B cell (primary cell): Measurements from ENCODE around the gene RAB10. TPM values are rescaled to one million over a fixed set of nuclear protein-coding genes. Genes with fewer than 3 reads are reported as not detected.

Experiments used
- ATAC-seq: fragments of 200-7000 bp; cut with Tn5 transposase; one replicate; pipeline ENCODE4 v1.10.0; 2021; ENCODE audit warnings: low read depth, mild to moderate bottlenecking, moderate number of reproducible peaks, moderate library complexity
- CTCF ChIA-PET: fragments of 350-600 bp; sonication (Branson Sonifier 250); formaldehyde crosslinking; loops from one replicate; lab custom pipeline; 2021; ENCODE audit warnings: antibody characterized with exemption, inconsistent platforms; lab: Charles Lee
- POLR2A ChIA-PET: fragments of 350-600 bp; sonication (Branson Sonifier 250); formaldehyde crosslinking; loops from one replicate; lab custom pipeline; 2021; ENCODE audit warnings: antibody characterized with exemption; lab: Charles Lee
- DNase-seq: peaks from one replicate; pipeline ENCODE4 v3.0.0; 2013
- H2AFZ ChIP-seq: 2 replicates; pipeline ENCODE4 v1.6.1; 2012; ENCODE audit warnings: mild to moderate bottlenecking, low read depth, low read length; ENCODE audit not compliant: insufficient read depth, poor library complexity, severe bottlenecking
- H3K27ac ChIP-seq, 2 donors: 1 replicate in 1 of 2; 2 replicates in 1 of 2; pipeline ENCODE4 v1.5.1; 2012 to 2013; ENCODE audit warnings: low read length in 2 of 2, mild to moderate bottlenecking in 2 of 2, moderate library complexity in 1 of 2
- H3K27me3 ChIP-seq, 4 experiments: fragments of 200-600 bp in 1 of 4; sonication (generic) in 1 of 4; replicated peaks in 1 of 4; 1 replicate in 2 of 4; 2 replicates in 2 of 4; pipeline versions ENCODE4 v1.6.1 to v1.7.0; 2013 to 2016; ENCODE audit warnings: low read length in 3 of 4, mild to moderate bottlenecking in 2 of 4, mixed read lengths in 1 of 4, moderate library complexity in 1 of 4; ENCODE audit not compliant: insufficient read depth in 4 of 4, control insufficient read depth in 3 of 4; ENCODE audit errors: control extremely low read depth in 1 of 4
- H3K36me3 ChIP-seq, 2 experiments: replicated peaks in 1 of 2; 1 replicate in 1 of 2; 2 replicates in 1 of 2; pipeline versions ENCODE4 v1.6.1 to v1.7.1; 2013; ENCODE audit warnings: low read length in 1 of 2; ENCODE audit not compliant: insufficient read depth in 2 of 2, control insufficient read depth in 1 of 2; ENCODE audit errors: control extremely low read depth in 1 of 2, extremely low read depth in 1 of 2
- H3K4me1 ChIP-seq, 2 donors: fragments of 200-600 bp in 1 of 2; sonication (generic) in 1 of 2; 1 replicate in 1 of 2; 2 replicates in 1 of 2; pipeline versions ENCODE4 v1.5.1 to v1.6.1; 2013 to 2017; ENCODE audit warnings: low read length in 2 of 2; ENCODE audit not compliant: control insufficient read depth in 2 of 2, insufficient read depth in 2 of 2
- H3K4me2 ChIP-seq: replicated peaks from 2 replicates; pipeline ENCODE3; 2012; ENCODE audit warnings: mild to moderate bottlenecking, low read depth, low read length; ENCODE audit not compliant: poor library complexity, severe bottlenecking
- H3K4me3 ChIP-seq, 5 experiments: fragments of 200-600 bp in 1 of 5; sonication (generic) in 1 of 5; 1 replicate in 3 of 5; 2 replicates in 2 of 5; pipeline versions ENCODE4 v1.5.1 to v1.7.0; 2011 to 2016; ENCODE audit warnings: low read length in 4 of 5, mild to moderate bottlenecking in 4 of 5, low read depth in 2 of 5, control low read depth in 1 of 5, moderate library complexity in 1 of 5; ENCODE audit not compliant: insufficient read depth in 1 of 5; ENCODE audit errors: control extremely low read depth in 1 of 5, extremely low read depth in 1 of 5
- H3K79me2 ChIP-seq: fragments of 200-600 bp; sonication (generic); one replicate; pipeline ENCODE4 v1.6.0; 2016; ENCODE audit warnings: low read length; ENCODE audit not compliant: control insufficient read depth, insufficient read depth
- H3K9ac ChIP-seq: fragments of 200-600 bp; sonication (generic); 2 replicates; pipeline ENCODE4 v1.6.1; 2017; ENCODE audit warnings: mild to moderate bottlenecking, low read length, moderate library complexity
- H3K9me3 ChIP-seq, 3 donors: one replicate each; pipeline versions ENCODE4 v1.6.1 to v1.7.1; 2013; ENCODE audit warnings: low read length in 2 of 3; ENCODE audit not compliant: control insufficient read depth in 2 of 3, insufficient read depth in 1 of 3; ENCODE audit errors: control extremely low read depth in 1 of 3
- H4K20me1 ChIP-seq: 2 replicates; pipeline ENCODE4 v1.6.0; 2012; ENCODE audit warnings: mild to moderate bottlenecking, low read length; ENCODE audit not compliant: insufficient read depth, control insufficient read depth, poor library complexity, severe bottlenecking
- H3K27ac Mint-ChIP-seq: one replicate; pipeline ENCODE4 v1.8.0; 2021; ENCODE audit warnings: mixed read lengths
- H3K27me3 Mint-ChIP-seq: one replicate; pipeline ENCODE4 v1.8.0; 2021; ENCODE audit warnings: mixed read lengths
- H3K4me1 Mint-ChIP-seq: one replicate; pipeline ENCODE4 v1.8.0; 2021; ENCODE audit warnings: mixed read lengths
- H3K4me3 Mint-ChIP-seq: one replicate; pipeline ENCODE4 v1.8.0; 2021; ENCODE audit warnings: mixed read lengths
- H3K9me3 Mint-ChIP-seq: one replicate; pipeline ENCODE4 v1.8.0; 2022; ENCODE audit warnings: mixed read lengths; ENCODE audit not compliant: insufficient read depth
- EZH2 ChIP-seq: IDR thresholded peaks from 2 replicates; pipeline ENCODE4 v1.6.1; 2012; ENCODE audit warnings: borderline replicate concordance, low read depth, mild to moderate bottlenecking, moderate library complexity, low read length; ENCODE audit not compliant: insufficient read depth, poor library complexity, severe bottlenecking
- WGBS: methylation state at CpG from one replicate; pipeline ENCODE4 v1.1.5; 2013; ENCODE audit warnings: missing lambda C conversion rate; ENCODE audit not compliant: insufficient coverage; 5-methylcytosine and 5-hydroxymethylcytosine counted together
- intact Hi-C: fragments of 100-400 bp; cut with micrococcal nuclease; formaldehyde crosslinking; loops from one replicate; pipeline ENCODE4 v1.10.0; 2022
- polyA plus RNA-seq: library from polyadenylated mRNA; depleted of rRNA; stranded (reverse); fragments of >200 nt; gene quantifications from 2 replicates; pipeline ENCODE4 v1.2.3, GENCODE V29; 2012
- total RNA-seq, 2 donors: library from RNA; stranded (reverse); fragments of 120-200 nt in 1 of 2; gene quantifications; 1 replicate in 1 of 2; 2 replicates in 1 of 2; pipeline versions ENCODE4 v1.2.3 to v1.2.4, GENCODE V29; 2013 to 2022
- TF ChIP-seq, protein P1 (sequence below): fragments of 200-600 bp; IDR thresholded peaks from one replicate; pipeline ENCODE4 v1.8.0; 2022; ENCODE audit warnings: antibody characterized with exemption, mild to moderate bottlenecking

The RAB10 gene
- total and polyA plus RNA-seq, 2 donors (not counting 1 experiment from before 2014, with no cell fraction given): 21.7 to 66.7 TPM

GRCh38 chr2:26070730-26071129 is 36.8 kb downstream of the RAB10 start:
- H3K4me3 Mint-ChIP-seq: no peak overlapping the region
- Histone ChIP-seq H3K79me2 (peaks cover 92% of the 10 kb centered on the region), H2AFZ (no peak overlapping the region), H3K9me3 (peaks cover 0 to 6% (median 0%) of the 10 kb centered on the region in 3 donors), H3K9ac (no peak overlapping the region), H3K4me3 (no peak overlapping the region), H3K27me3 (no peaks in the 10 kb centered on the region), H3K4me1 (peaks cover 19 to 22% of the 10 kb centered on the region in 2 donors), H3K27ac (no peak overlapping the region), H3K36me3 (peaks cover 0 to 4% of the 10 kb centered on the region in 2 experiments), H4K20me1 (peaks cover 86% of the 10 kb centered on the region), H3K4me2 (no peak overlapping the region)
- no peak overlapping the region for H3K27ac Mint-ChIP-seq
- ChIA-PET POLR2A (no interaction called here), CTCF (no interaction called here)
- peaks cover 55% of the 10 kb centered on the region for H3K4me1 Mint-ChIP-seq
- H3K9me3 Mint-ChIP-seq: no peaks in the 10 kb centered on the region
- TF ChIP-seq, protein P1, sequence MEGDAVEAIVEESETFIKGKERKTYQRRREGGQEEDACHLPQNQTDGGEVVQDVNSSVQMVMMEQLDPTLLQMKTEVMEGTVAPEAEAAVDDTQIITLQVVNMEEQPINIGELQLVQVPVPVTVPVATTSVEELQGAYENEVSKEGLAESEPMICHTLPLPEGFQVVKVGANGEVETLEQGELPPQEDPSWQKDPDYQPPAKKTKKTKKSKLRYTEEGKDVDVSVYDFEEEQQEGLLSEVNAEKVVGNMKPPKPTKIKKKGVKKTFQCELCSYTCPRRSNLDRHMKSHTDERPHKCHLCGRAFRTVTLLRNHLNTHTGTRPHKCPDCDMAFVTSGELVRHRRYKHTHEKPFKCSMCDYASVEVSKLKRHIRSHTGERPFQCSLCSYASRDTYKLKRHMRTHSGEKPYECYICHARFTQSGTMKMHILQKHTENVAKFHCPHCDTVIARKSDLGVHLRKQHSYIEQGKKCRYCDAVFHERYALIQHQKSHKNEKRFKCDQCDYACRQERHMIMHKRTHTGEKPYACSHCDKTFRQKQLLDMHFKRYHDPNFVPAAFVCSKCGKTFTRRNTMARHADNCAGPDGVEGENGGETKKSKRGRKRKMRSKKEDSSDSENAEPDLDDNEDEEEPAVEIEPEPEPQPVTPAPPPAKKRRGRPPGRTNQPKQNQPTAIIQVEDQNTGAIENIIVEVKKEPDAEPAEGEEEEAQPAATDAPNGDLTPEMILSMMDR: no peak
- TF ChIP-seq EZH2: no peak
- DNase-seq: no peak
- ATAC-seq: no peak
- intact Hi-C loops: no loop called here
- no peaks in the 10 kb centered on the region for H3K27me3 Mint-ChIP-seq

DNA sequence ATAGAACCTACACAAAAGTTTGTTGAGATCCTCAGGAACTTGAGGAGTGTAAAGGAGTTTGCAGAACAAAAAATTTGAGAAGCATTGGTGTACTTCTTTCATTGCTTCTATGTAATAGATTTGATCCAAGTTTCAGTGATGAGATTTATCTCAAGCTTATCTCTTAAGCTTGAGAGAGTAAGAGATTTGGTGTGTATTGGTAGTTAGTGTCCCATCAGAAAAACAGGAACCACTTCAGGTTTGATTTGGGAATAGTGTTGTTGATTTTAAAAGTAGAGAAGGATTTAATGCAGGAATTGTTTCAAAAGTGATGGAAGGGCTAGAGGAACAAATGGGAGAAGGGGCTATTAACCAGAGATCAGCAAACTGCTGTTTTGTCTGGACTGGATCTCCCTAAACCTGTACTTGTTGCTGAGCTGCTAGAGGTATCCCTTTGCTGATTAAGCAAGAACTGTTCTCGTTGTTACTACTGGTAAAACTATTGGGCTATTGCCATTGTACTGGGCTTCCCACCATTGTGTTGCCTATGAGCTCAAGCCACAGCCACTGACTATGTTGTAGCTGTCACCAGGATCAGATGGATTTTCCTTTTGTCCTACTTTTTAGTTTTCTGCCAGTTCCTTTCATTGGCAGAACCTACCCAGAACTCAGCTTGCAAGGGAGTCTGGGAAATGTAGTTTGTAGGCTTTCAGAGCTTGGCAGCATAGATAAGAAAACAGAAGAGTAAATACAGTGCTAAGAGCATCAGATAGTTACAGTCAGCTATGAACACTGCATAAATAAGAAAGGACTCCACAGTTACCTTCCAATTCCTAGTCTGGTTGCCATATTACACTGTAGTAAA is 39.3 kb downstream of the RAB10 start:
- ChIA-PET POLR2A (no interaction called here), CTCF (interaction anchor here (0.6 to 1.7 kb wide), 5 partner anchors 8 to 122 kb away, joined by 3 to 7 read pairs (median 3); no protein-coding TSS in a partner anchor)
- 86% methylated on average over 1 of the region's 1 CpG for WGBS
- H3K9me3 ChIP-seq: peaks cover 0 to 6% (median 0%) of the 10 kb centered on the region in 3 donors
- peaks cover 13 to 19% of the 10 kb centered on the region in 2 donors for H3K4me1 ChIP-seq
- H3K36me3 ChIP-seq: no peaks in the 10 kb centered on the region
- peaks cover 82% of the 10 kb centered on the region for H4K20me1 ChIP-seq
- no peak for ATAC-seq
- peaks cover 89% of the 10 kb centered on the region for H3K79me2 ChIP-seq
- no peak overlapping the region for H3K9ac ChIP-seq
- H2AFZ ChIP-seq: no peak overlapping the region
- no peak for TF ChIP-seq EZH2
- TF ChIP-seq, protein P1: no peak
- no peak overlapping the region for H3K27ac ChIP-seq
- no peak overlapping the region for H3K27ac Mint-ChIP-seq
- H3K4me1 Mint-ChIP-seq: peaks cover 41% of the 10 kb centered on the region
- no peaks in the 10 kb centered on the region for H3K9me3 Mint-ChIP-seq
- no peaks in the 10 kb centered on the region for H3K27me3 Mint-ChIP-seq
- no peak for DNase-seq
- intact Hi-C loops: no loop called here
- no peak overlapping the region for H3K4me3 Mint-ChIP-seq
- H3K27me3 ChIP-seq: no peaks in the 10 kb centered on the region
- no peak overlapping the region for H3K4me2 ChIP-seq
- no peak overlapping the region for H3K4me3 ChIP-seq
